WI38 (cell line): ENCODE measurements around the gene GCNT1.
"Not testable (repeated sequence)": the region's sequence is repeated elsewhere in the genome, so short reads cannot be mapped to it uniquely, and the experiment has no call there.

Experiments
- H3K4me3 ChIP-seq: 2 replicates; pipeline ENCODE4 v1.5.1; 2011; ENCODE audit warnings: low read depth, mild to moderate bottlenecking, control low read depth, low read length
- CTCF ChIP-seq: IDR thresholded peaks from 2 replicates; pipeline ENCODE4 v1.5.1; 2012; ENCODE audit warnings: low read depth, mild to moderate bottlenecking, control low read depth, low read length

GCNT1 gene

GRCh38 chr9:76475686-76476085 lies 16.7 kb downstream of the GCNT1 start:
- no peak overlapping the region for H3K4me3 ChIP-seq
- TF ChIP-seq CTCF = no peak

GRCh38 chr9:76477818-76478217 lies 18.8 kb downstream of the GCNT1 start:
- H3K4me3 ChIP-seq = not testable (repeated sequence)

- no peak for TF ChIP-seq CTCF
- H3K4me3 ChIP-seq = no peak overlapping the region
Measured at GRCh38 chr9:76478226-76478625, 19.2 kb downstream of the GCNT1 start.

GRCh38 chr9:76479337-76479736 lies 20.4 kb downstream of the GCNT1 start:
- H3K4me3 ChIP-seq = not testable (repeated sequence)

GRCh38 chr9:76486151-76486550 lies 27.2 kb downstream of the GCNT1 start:
- no peak overlapping the region for H3K4me3 ChIP-seq
- TF ChIP-seq CTCF = no peak

GRCh38 chr9:76490249-76490990 lies 31.4 kb downstream of the GCNT1 start:
- TF ChIP-seq CTCF = no peak
- no peak overlapping the region for H3K4me3 ChIP-seq

GRCh38 chr9:76491056-76491455 lies 32.1 kb downstream of the GCNT1 start:
- not testable (repeated sequence) for H3K4me3 ChIP-seq

- H3K4me3 ChIP-seq = not testable (repeated sequence)
Measured at GRCh38 chr9:76493496-76493895, 34.5 kb downstream of the GCNT1 start.

GRCh38 chr9:76500061-76500460 lies 41.1 kb downstream of the GCNT1 start:
- no peak overlapping the region for H3K4me3 ChIP-seq
- TF ChIP-seq CTCF = no peak
